ENCODE data around the gene ZC2HC1B. TPM values are rescaled to one million over a fixed set of nuclear protein-coding genes. Genes with fewer than 3 reads are reported as not detected.

ZC2HC1B gene
- total and polyA plus RNA-seq, 10 of the 15 experiments (the other 5 are each of a cell fraction or from before 2014, with no cell fraction given): 0.09 to 0.36 (median 0.31) TPM; not detected in 5

DNA sequence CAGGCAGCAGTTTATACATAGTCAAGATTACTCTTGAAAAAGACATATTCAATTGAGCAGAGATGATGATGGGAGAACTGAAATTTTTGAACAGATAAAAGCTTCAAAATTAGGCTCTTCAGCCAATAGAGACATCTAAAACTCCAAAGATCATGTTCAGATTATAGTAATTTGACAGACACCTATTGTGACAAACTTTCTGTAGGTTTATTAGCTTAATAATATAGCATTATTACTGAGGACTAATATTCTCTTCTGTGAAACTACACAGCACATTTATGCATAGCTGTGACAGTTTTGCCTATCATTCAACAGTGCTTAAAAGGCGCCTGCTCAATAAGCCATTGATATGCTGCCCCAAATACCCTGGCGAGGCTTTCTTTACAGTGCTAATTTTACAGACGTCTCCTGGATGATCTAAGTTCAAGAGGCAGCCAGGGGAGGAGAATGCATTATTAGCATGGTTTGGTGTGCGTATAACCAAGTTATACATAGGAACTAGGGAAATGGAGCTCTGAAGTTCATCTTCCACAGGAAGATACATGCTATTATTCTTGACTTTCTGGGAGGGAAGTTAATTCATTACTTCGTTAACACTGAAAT lies 122.3 kb downstream of the ZC2HC1B start:
- Histone ChIP-seq H3K4me2 (ENCODE audit: control insufficient read depth, insufficient read depth) (no peak overlapping the region), H3K4me3 (no peak overlapping the region), H4K20me1 (ENCODE audit: control insufficient read depth, insufficient read depth) (no peaks in the 10 kb centered on the region), H3K9me3 (replicated peaks; ENCODE audit: control insufficient read depth, insufficient read depth, low read length) (no peaks in the 10 kb centered on the region), H2AFZ (ENCODE audit: control insufficient read depth, low read depth, low read length) (no peak overlapping the region), H3K27ac (ENCODE audit: control insufficient read depth, insufficient read depth) (no peak overlapping the region), H3K9ac (ENCODE audit: control insufficient read depth, insufficient read depth, low read length) (no peak overlapping the region), H3K36me3 (ENCODE audit: control insufficient read depth in 2 of 2, insufficient read depth in 2 of 2, low read length in 1 of 2) (no peaks in the 10 kb centered on the region), H3K79me2 (ENCODE audit: control insufficient read depth, insufficient read depth, low read length) (no peaks in the 10 kb centered on the region), H3K4me1 (ENCODE audit: control insufficient read depth, insufficient read depth, low read length) (no peaks in the 10 kb centered on the region), H3K27me3 (replicated peaks in 1 of 2; ENCODE audit: control insufficient read depth in 2 of 2, insufficient read depth in 2 of 2, low read length in 1 of 2) (no peaks in the 10 kb centered on the region; a peak in 1 of 4 replicates)
- ATAC-seq (no peak), DNase-seq (ENCODE audit: low read depth, low spot score) (no peak), FAIRE-seq (no peak)
- ChIA-PET CTCF (interaction anchor here (0.8 to 1.8 kb wide), 5 partner anchors 9 to 48 kb away, joined by 3 to 8 read pairs (median 4); no protein-coding TSS in a partner anchor), RAD21 (ENCODE audit: unreplicated experiment) (no interaction called here), POLR2A (no interaction called here), SMC1A (ENCODE audit: uncharacterized antibody, unreplicated experiment) (interaction anchor here (0.6 to 1.1 kb wide), 4 partner anchors 12 to 411 kb away, joined by 3 to 4 read pairs (median 3); no protein-coding TSS in a partner anchor)
- intact Hi-C loops (cut with micrococcal nuclease; ENCODE audit: unreplicated experiment) (no loop called here), in situ Hi-C loops (cut with MboI) (no loop called here)
- TF ChIP-seq YY1 (IDR thresholded peaks at IDR 0.05; ENCODE audit: low read depth, low read length) (no peak), LARP7 (IDR thresholded peaks at IDR 0.05) (no peak), JUNB (IDR thresholded peaks at IDR 0.05) (no peak)
- WGBS (ENCODE audit: insufficient coverage, insufficient replicate concordance, low lambda C conversion rate, missing lambda C conversion rate): 58% methylated on average over 5 of the region's 5 CpGs
- BruUV-seq (replicated peaks): no TSS peak

Small RNA genes within 50 kb of the gene (small RNA-seq; reads per million reads assigned to genes)
- gene ZC2HC1B: not detected

Other genes with a start within 250 kb of the ZC2HC1B start
- gene PHACTR2, start 186.5 kb upstream of the ZC2HC1B start, total RNA-seq (2014; rRNA removed): 8.7 and 11.0 TPM in 2 replicates
- gene PHACTR2, start 186.5 kb upstream of the ZC2HC1B start, total RNA-seq (2014; rRNA removed; fragmentation: Illumina TruSeq; extraction: Trizol): 18.7 and 19.1 TPM in 2 replicates
- gene PHACTR2, start 186.5 kb upstream of the ZC2HC1B start, total RNA-seq (2021): 12.2 and 12.3 TPM in 2 replicates
- gene PHACTR2, start 186.5 kb upstream of the ZC2HC1B start, polyA plus RNA-seq (2011; rRNA removed): 5.9 and 8.1 TPM in 2 replicates
- gene PHACTR2, start 186.5 kb upstream of the ZC2HC1B start, polyA plus RNA-seq (2014; fragmentation: Illumina TruSeq; extraction: Trizol): 7.2 and 10.7 TPM in 2 replicates
- gene PHACTR2, start 186.5 kb upstream of the ZC2HC1B start, polyA plus RNA-seq (2014; fragmentation: Nextera tagmentation; extraction: Ambion mirVana): 1 to 10 TPM; 2.0 to 4.7 TPM
- 3.5 and 4.1 TPM in 2 replicates for gene PHACTR2, start 186.5 kb upstream of the ZC2HC1B start, polyA plus RNA-seq (2014; rRNA removed)
- 1 to 10 TPM; 1.4 to 2.1 TPM for gene PHACTR2, start 186.5 kb upstream of the ZC2HC1B start, polyA plus RNA-seq (2016; fragmentation: Nextera tagmentation; extraction: Ambion mirVana)
- gene LTV1, start 21.1 kb upstream of the ZC2HC1B start, total RNA-seq (2014; rRNA removed): 22.3 and 25.2 TPM in 2 replicates
- 56.2 and 59.3 TPM in 2 replicates for gene LTV1, start 21.1 kb upstream of the ZC2HC1B start, total RNA-seq (2014; rRNA removed; fragmentation: Illumina TruSeq; extraction: Trizol)
- 30.8 and 31.4 TPM in 2 replicates for gene LTV1, start 21.1 kb upstream of the ZC2HC1B start, total RNA-seq (2021)
- 28.5 and 39.3 TPM in 2 replicates for gene LTV1, start 21.1 kb upstream of the ZC2HC1B start, polyA plus RNA-seq (2011; rRNA removed)
- gene LTV1, start 21.1 kb upstream of the ZC2HC1B start, polyA plus RNA-seq (2014; fragmentation: Illumina TruSeq; extraction: Trizol): 63.4 and 69.1 TPM in 2 replicates
- 10 to 100 TPM; 33.9 to 57.9 TPM for gene LTV1, start 21.1 kb upstream of the ZC2HC1B start, polyA plus RNA-seq (2014; fragmentation: Nextera tagmentation; extraction: Ambion mirVana)
- 40.5 and 46.1 TPM in 2 replicates for gene LTV1, start 21.1 kb upstream of the ZC2HC1B start, polyA plus RNA-seq (2014; rRNA removed)
- 10 to 100 TPM; 59.9 to 66.4 TPM for gene LTV1, start 21.1 kb upstream of the ZC2HC1B start, polyA plus RNA-seq (2016; fragmentation: Nextera tagmentation; extraction: Ambion mirVana)
- 3.3 and 5.4 TPM in 2 replicates for gene PLAGL1, start 143.8 kb downstream of the ZC2HC1B start, total RNA-seq (2014; rRNA removed)
- 3.7 and 4.1 TPM in 2 replicates for gene PLAGL1, start 143.8 kb downstream of the ZC2HC1B start, total RNA-seq (2014; rRNA removed; fragmentation: Illumina TruSeq; extraction: Trizol)
- gene PLAGL1, start 143.8 kb downstream of the ZC2HC1B start, total RNA-seq (2021): 7.5 and 8.5 TPM in 2 replicates
- 16.6 and 19.1 TPM in 2 replicates for gene PLAGL1, start 143.8 kb downstream of the ZC2HC1B start, polyA plus RNA-seq (2011; rRNA removed)
- 6.4 and 8.8 TPM in 2 replicates for gene PLAGL1, start 143.8 kb downstream of the ZC2HC1B start, polyA plus RNA-seq (2014; fragmentation: Illumina TruSeq; extraction: Trizol)
- gene PLAGL1, start 143.8 kb downstream of the ZC2HC1B start, polyA plus RNA-seq (2014; fragmentation: Nextera tagmentation; extraction: Ambion mirVana): 1 to 10 TPM; 2.6 to 2.8 TPM
- 6.0 and 7.4 TPM in 2 replicates for gene PLAGL1, start 143.8 kb downstream of the ZC2HC1B start, polyA plus RNA-seq (2014; rRNA removed)
- 1 to 10 TPM; 5.1 to 7.3 TPM for gene PLAGL1, start 143.8 kb downstream of the ZC2HC1B start, polyA plus RNA-seq (2016; fragmentation: Nextera tagmentation; extraction: Ambion mirVana)
- gene SF3B5, start 231.1 kb downstream of the ZC2HC1B start, total RNA-seq (2014; rRNA removed): 275 and 288 TPM in 2 replicates
- 208 and 220 TPM in 2 replicates for gene SF3B5, start 231.1 kb downstream of the ZC2HC1B start, total RNA-seq (2014; rRNA removed; fragmentation: Illumina TruSeq; extraction: Trizol)
- 259 and 261 TPM in 2 replicates for gene SF3B5, start 231.1 kb downstream of the ZC2HC1B start, total RNA-seq (2021)
- 131 and 269 TPM in 2 replicates for gene SF3B5, start 231.1 kb downstream of the ZC2HC1B start, polyA plus RNA-seq (2011; rRNA removed)
- 107 and 336 TPM in 2 replicates for gene SF3B5, start 231.1 kb downstream of the ZC2HC1B start, polyA plus RNA-seq (2014; fragmentation: Illumina TruSeq; extraction: Trizol)
- 100 to 1,000 TPM; 700 to 864 TPM for gene SF3B5, start 231.1 kb downstream of the ZC2HC1B start, polyA plus RNA-seq (2014; fragmentation: Nextera tagmentation; extraction: Ambion mirVana)
- gene SF3B5, start 231.1 kb downstream of the ZC2HC1B start, polyA plus RNA-seq (2014; rRNA removed): 346 and 373 TPM in 2 replicates
- 100 to 1,000 TPM; 423 to 467 TPM for gene SF3B5, start 231.1 kb downstream of the ZC2HC1B start, polyA plus RNA-seq (2016; fragmentation: Nextera tagmentation; extraction: Ambion mirVana)